Osteoblast (primary cell): Measurements from ENCODE around the gene UCN2. TPM values are rescaled to one million over a fixed set of nuclear protein-coding genes. Genes with fewer than 3 reads are reported as not detected.

Experiments used
- DNase-seq: peaks from one replicate; pipeline ENCODE4 v3.0.0; 2011; ENCODE audit warnings: low spot score, mixed read lengths; ENCODE audit not compliant: insufficient read length; ENCODE audit errors: missing footprints
- H2AFZ ChIP-seq: 2 replicates; pipeline ENCODE4 v1.6.0; 2011; ENCODE audit warnings: mild to moderate bottlenecking, low read length
- H3K27ac ChIP-seq: 2 replicates; pipeline ENCODE4 v1.5.1; 2011; ENCODE audit warnings: mild to moderate bottlenecking, low read depth, low read length, moderate library complexity
- H3K27me3 ChIP-seq: 2 replicates; pipeline ENCODE4 v1.6.0; 2012; ENCODE audit warnings: mild to moderate bottlenecking, control low read depth, inconsistent platforms, low read length, moderate library complexity; ENCODE audit not compliant: insufficient read depth
- H3K36me3 ChIP-seq: 2 replicates; pipeline ENCODE4 v1.5.1; 2011; ENCODE audit warnings: mild to moderate bottlenecking, low read length, control low read depth, moderate library complexity; ENCODE audit not compliant: insufficient read depth
- H3K4me1 ChIP-seq: 2 replicates; pipeline ENCODE4 v1.5.1; 2011; ENCODE audit warnings: mild to moderate bottlenecking, low read length, control low read depth, moderate library complexity; ENCODE audit not compliant: insufficient read depth
- H3K4me2 ChIP-seq: 2 replicates; pipeline ENCODE4 v1.6.0; 2011; ENCODE audit warnings: mild to moderate bottlenecking, low read length; ENCODE audit not compliant: insufficient read depth
- H3K4me3 ChIP-seq: fragments of 200-600 bp; sonication (generic); 3 replicates; pipeline ENCODE4 v1.5.1; 2012; ENCODE audit warnings: mild to moderate bottlenecking, low read length, inconsistent platforms; ENCODE audit not compliant: insufficient read depth
- H3K79me2 ChIP-seq: 2 replicates; pipeline ENCODE4 v1.6.0; 2012; ENCODE audit warnings: mild to moderate bottlenecking, low read length, control low read depth, inconsistent platforms; ENCODE audit not compliant: insufficient read depth
- H3K9me3 ChIP-seq: 2 replicates; pipeline ENCODE4 v1.5.1; 2011; ENCODE audit warnings: low read depth, low read length, control low read depth
- H4K20me1 ChIP-seq: 2 replicates; pipeline ENCODE4 v1.6.0; 2012; ENCODE audit warnings: mild to moderate bottlenecking, low read length, control low read depth; ENCODE audit not compliant: insufficient read depth
- total RNA-seq: library from RNA; depleted of rRNA; stranded (reverse); fragments of >200 nt; gene quantifications from 2 replicates; pipeline ENCODE4 v1.2.3, GENCODE V29; 2012
- TF ChIP-seq, protein P1 (sequence below): IDR thresholded peaks from 2 replicates; pipeline ENCODE4 v1.5.1; 2011; ENCODE audit warnings: mild to moderate bottlenecking, low read depth, low read length, moderate library complexity; ENCODE audit errors: extremely low read depth

The UCN2 gene
- total RNA-seq, 1 donor, result 0.72 TPM

GRCh38 chr3:48548729-48549705 is 14.6 kb downstream of the UCN2 start:
- no peak overlapping the region for H2AFZ ChIP-seq
- peaks cover 13% of the 10 kb centered on the region for H3K36me3 ChIP-seq
- peak; percentile 96 for DNase-seq
- H4K20me1 ChIP-seq, result no peaks in the 10 kb centered on the region
- H3K79me2 ChIP-seq, result no peaks in the 10 kb centered on the region
- no peaks in the 10 kb centered on the region for H3K9me3 ChIP-seq
- no peak overlapping the region for H3K4me2 ChIP-seq
- no peak overlapping the region for H3K4me3 ChIP-seq
- no peaks in the 10 kb centered on the region for H3K27me3 ChIP-seq
- H3K4me1 ChIP-seq, result no peaks in the 10 kb centered on the region
- no peak overlapping the region for H3K27ac ChIP-seq
- TF ChIP-seq, protein P1, sequence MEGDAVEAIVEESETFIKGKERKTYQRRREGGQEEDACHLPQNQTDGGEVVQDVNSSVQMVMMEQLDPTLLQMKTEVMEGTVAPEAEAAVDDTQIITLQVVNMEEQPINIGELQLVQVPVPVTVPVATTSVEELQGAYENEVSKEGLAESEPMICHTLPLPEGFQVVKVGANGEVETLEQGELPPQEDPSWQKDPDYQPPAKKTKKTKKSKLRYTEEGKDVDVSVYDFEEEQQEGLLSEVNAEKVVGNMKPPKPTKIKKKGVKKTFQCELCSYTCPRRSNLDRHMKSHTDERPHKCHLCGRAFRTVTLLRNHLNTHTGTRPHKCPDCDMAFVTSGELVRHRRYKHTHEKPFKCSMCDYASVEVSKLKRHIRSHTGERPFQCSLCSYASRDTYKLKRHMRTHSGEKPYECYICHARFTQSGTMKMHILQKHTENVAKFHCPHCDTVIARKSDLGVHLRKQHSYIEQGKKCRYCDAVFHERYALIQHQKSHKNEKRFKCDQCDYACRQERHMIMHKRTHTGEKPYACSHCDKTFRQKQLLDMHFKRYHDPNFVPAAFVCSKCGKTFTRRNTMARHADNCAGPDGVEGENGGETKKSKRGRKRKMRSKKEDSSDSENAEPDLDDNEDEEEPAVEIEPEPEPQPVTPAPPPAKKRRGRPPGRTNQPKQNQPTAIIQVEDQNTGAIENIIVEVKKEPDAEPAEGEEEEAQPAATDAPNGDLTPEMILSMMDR, result peak; percentile 97

DNA sequence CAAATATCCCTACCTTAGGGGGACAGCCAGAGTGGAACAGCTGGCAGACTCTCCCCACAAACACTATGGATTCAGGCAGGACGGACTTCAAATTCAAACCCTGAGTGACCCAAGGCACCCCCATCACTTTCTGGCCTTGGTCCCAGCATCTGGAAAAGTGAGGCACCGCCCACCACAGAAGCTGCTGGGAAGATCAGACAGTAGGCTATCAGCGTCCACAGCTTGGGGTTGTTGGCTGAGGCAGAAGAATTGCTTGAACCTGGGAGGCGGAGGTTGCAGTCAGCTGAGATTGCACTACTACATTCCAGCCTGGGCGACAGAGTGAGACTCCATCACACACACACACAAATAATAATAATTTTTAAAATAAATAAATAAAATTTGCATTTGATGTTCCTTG is 15.5 kb downstream of the UCN2 start:
- H3K4me2 ChIP-seq, result no peak overlapping the region
- no peaks in the 10 kb centered on the region for H3K9me3 ChIP-seq
- no peaks in the 10 kb centered on the region for H3K4me1 ChIP-seq
- no peak overlapping the region for H3K27ac ChIP-seq
- H3K27me3 ChIP-seq, result no peaks in the 10 kb centered on the region
- no peaks in the 10 kb centered on the region for H4K20me1 ChIP-seq
- H3K36me3 ChIP-seq, result peaks cover 13% of the 10 kb centered on the region
- DNase-seq, result no peak
- H3K4me3 ChIP-seq, result no peak overlapping the region
- H3K79me2 ChIP-seq, result no peaks in the 10 kb centered on the region
- H2AFZ ChIP-seq, result no peak overlapping the region
- TF ChIP-seq, protein P1, result no peak

- H3K36me3 ChIP-seq, result peaks cover 13% of the 10 kb centered on the region
- DNase-seq, result no peak
- H3K9me3 ChIP-seq, result no peaks in the 10 kb centered on the region
- TF ChIP-seq, protein P1, result no peak
- H3K27ac ChIP-seq, result no peak overlapping the region
- H2AFZ ChIP-seq, result no peak overlapping the region
- H4K20me1 ChIP-seq, result no peaks in the 10 kb centered on the region
- no peak overlapping the region for H3K4me2 ChIP-seq
- no peaks in the 10 kb centered on the region for H3K79me2 ChIP-seq
- no peak overlapping the region for H3K4me3 ChIP-seq
- H3K4me1 ChIP-seq, result no peaks in the 10 kb centered on the region
- H3K27me3 ChIP-seq, result no peaks in the 10 kb centered on the region
These were observed 17.3 kb downstream of the UCN2 start for GRCh38 chr3:48546203-48546829.

DNA sequence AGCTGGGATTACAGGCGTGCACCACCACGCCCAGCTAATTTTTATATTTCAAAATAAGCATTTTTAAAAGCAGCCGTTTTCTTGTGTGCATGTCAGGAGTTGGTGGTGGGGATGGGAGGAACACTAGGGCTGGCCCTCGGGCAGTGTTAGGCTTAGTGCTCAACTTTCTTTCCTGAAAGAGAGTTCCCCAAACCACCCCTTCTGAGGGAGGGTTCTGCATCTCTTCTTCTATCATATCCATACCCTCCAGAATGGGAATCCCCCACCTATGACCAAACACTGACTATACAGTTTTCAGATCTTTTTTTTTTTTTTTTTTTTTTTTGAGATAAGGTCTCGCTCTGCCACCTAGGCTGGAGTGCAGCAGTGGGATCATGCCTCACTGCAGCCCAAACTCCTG is 19.4 kb downstream of the UCN2 start:
- H3K4me1 ChIP-seq, result no peaks in the 10 kb centered on the region
- no peak for DNase-seq
- no peak overlapping the region for H3K4me3 ChIP-seq
- H3K27ac ChIP-seq, result no peak overlapping the region
- H3K9me3 ChIP-seq, result no peaks in the 10 kb centered on the region
- TF ChIP-seq, protein P1, result no peak
- H3K4me2 ChIP-seq, result no peak overlapping the region
- H3K79me2 ChIP-seq, result no peaks in the 10 kb centered on the region
- H2AFZ ChIP-seq, result no peak overlapping the region
- H3K27me3 ChIP-seq, result no peaks in the 10 kb centered on the region
- H4K20me1 ChIP-seq, result no peaks in the 10 kb centered on the region
- peaks cover 13% of the 10 kb centered on the region for H3K36me3 ChIP-seq
